ENCODE results near the gene PLLP. TPM values are rescaled to one million over a fixed set of nuclear protein-coding genes. Genes with fewer than 3 reads are reported as not detected.
A peak's percentile ranks its signal among the peaks of the same experiment; 100 is the strongest.

The PLLP gene
- total RNA-seq, 3 donors from 2014 or later: 2.8 to 8.6 (median 4.3) TPM

DNA sequence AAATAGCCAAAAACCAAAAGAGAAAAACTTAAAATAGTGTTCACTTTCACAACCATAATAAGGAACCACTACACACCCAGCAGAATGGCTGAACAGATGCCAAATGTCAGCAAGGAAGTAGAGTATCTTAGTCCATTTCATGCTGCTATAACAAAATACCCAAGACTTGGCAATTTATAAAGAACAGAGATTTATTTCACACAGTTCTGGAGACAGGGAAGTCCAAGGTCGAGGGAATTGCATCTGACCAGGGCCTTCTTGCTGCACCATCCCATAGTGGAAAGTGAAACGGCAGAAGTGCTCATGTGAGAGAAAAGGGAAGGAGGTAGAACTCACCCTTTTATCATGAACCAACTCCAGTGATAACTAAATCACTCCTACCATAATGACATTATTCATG lies 40.3 kb upstream of the PLLP start:
- no peaks in the 10 kb centered on the region for H3K4me1 ChIP-seq (ENCODE audit: low read depth)
- ATAC-seq (peak; percentile 23), DNase-seq (no peak)
- TF ChIP-seq, protein P1, sequence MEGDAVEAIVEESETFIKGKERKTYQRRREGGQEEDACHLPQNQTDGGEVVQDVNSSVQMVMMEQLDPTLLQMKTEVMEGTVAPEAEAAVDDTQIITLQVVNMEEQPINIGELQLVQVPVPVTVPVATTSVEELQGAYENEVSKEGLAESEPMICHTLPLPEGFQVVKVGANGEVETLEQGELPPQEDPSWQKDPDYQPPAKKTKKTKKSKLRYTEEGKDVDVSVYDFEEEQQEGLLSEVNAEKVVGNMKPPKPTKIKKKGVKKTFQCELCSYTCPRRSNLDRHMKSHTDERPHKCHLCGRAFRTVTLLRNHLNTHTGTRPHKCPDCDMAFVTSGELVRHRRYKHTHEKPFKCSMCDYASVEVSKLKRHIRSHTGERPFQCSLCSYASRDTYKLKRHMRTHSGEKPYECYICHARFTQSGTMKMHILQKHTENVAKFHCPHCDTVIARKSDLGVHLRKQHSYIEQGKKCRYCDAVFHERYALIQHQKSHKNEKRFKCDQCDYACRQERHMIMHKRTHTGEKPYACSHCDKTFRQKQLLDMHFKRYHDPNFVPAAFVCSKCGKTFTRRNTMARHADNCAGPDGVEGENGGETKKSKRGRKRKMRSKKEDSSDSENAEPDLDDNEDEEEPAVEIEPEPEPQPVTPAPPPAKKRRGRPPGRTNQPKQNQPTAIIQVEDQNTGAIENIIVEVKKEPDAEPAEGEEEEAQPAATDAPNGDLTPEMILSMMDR (IDR thresholded peaks at IDR 0.05): no peak
- H3K36me3 ChIP-seq (ENCODE audit: low read depth): no peaks in the 10 kb centered on the region
- no peak overlapping the region for H3K4me3 ChIP-seq
- intact Hi-C loops (cut with DNase I, micrococcal nuclease): no loop called here
- H3K9me3 ChIP-seq: no peaks in the 10 kb centered on the region

DNA sequence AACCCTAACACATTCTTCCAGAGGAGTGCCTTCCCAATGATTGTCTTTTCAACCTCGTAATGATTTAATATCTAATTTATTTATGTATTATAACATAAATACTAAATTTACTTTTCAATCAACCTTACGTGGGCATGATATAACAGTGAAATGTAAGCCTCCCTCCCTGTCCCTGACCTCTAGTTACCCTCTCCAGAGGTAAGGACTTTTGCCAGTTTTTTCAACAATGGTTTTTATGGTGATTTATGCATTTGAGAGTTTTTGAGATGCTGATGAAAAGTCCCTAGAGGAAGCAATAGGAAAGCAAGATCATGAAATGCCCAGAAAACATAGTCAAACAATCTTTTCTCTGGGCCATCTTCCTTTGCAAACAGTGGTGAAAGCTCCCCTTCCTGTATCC lies 35.2 kb upstream of the PLLP start:
- no peak overlapping the region for H3K4me3 ChIP-seq
- peaks cover 3% of the 10 kb centered on the region for H3K4me1 ChIP-seq (ENCODE audit: low read depth)
- intact Hi-C loops (cut with DNase I, micrococcal nuclease): no loop called here
- ATAC-seq (no peak), DNase-seq (no peak)
- TF ChIP-seq, protein P1 (IDR thresholded peaks at IDR 0.05): no peak
- H3K36me3 ChIP-seq (ENCODE audit: low read depth): no peaks in the 10 kb centered on the region
- H3K9me3 ChIP-seq: no peaks in the 10 kb centered on the region

DNA sequence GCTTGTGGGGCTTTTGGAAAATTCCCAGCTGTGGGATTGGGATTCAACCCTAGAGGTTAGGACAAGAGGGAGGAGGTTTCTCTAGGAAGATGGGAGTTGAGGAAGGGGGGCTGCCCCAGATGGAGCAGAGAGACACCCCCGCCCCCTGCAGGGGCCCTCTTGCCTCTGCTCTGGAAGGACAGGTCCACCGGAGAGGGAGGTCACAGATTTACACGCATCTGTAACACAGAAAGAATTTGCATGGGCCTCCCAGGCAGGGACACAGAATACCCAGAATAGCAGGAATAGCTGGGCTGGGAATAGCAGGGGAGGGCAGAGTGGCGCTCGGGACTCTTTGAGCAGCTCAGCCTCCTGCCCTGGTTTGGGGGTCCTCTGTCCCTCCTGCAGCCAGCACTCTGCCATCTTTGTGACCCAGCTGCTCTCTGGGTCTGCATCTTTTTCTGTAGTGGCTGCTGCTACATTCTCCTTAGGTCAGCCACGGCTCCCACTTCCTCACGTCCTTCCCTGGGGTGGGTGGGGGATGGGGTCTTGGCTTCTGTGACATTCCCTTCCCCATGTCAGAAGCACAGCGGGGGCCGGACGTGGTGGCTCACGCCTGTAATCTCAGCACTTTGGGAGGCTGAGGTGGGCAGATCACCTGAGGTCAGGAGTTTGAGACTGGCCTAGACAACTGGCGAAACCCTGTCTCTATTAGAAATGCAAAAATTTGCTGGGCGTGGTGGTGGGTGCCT lies 33.9 kb upstream of the PLLP start:
- Histone ChIP-seq H3K36me3 (ENCODE audit: low read depth) (no peaks in the 10 kb centered on the region), H3K4me1 (ENCODE audit: low read depth) (peaks cover 3% of the 10 kb centered on the region), H3K4me3 (no peak overlapping the region), H3K9me3 (no peaks in the 10 kb centered on the region)
- ATAC-seq (no peak), DNase-seq (no peak)
- TF ChIP-seq, protein P1 (IDR thresholded peaks at IDR 0.05): no peak
- intact Hi-C loops (cut with DNase I, micrococcal nuclease): no loop called here

DNA sequence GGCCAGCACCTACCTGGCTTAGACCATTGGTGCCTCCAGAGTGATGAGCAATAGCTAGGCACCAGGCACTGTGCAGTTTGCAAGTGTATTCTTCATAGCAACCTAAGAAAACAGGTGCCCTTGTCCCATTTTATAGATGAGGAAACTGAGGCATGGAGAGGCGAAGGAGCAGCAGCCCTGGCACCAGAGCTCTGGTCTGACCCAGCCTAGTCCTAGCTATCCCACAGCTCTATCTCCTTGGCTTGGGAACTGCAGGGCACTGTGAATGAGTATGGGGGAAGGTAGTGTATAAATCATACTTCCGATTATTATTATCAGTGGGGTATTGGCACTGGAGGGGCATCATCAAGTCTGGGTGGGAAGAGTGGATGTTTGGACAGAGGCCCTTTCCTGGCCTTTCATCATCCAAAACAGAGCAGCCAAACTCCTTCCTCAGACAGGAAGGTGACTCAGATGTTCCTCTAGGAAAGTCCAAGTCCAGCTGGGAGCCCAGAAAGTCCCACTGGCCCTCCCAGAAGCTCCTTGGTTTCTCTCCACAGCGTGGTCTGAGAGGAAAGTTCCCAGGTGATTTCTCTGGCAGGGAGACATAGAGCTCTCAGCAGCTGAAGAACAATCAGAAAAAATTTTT lies 32.0 kb upstream of the PLLP start:
- no peak overlapping the region for H3K4me3 ChIP-seq
- peaks cover 3% of the 10 kb centered on the region for H3K4me1 ChIP-seq (ENCODE audit: low read depth)
- peak; percentile 44 for ATAC-seq
- no peaks in the 10 kb centered on the region for H3K36me3 ChIP-seq (ENCODE audit: low read depth)
- no peaks in the 10 kb centered on the region for H3K9me3 ChIP-seq
- TF ChIP-seq, protein P1 (IDR thresholded peaks at IDR 0.05): no peak
- intact Hi-C loops (cut with DNase I, micrococcal nuclease): no loop called here
- no peak for DNase-seq

DNA sequence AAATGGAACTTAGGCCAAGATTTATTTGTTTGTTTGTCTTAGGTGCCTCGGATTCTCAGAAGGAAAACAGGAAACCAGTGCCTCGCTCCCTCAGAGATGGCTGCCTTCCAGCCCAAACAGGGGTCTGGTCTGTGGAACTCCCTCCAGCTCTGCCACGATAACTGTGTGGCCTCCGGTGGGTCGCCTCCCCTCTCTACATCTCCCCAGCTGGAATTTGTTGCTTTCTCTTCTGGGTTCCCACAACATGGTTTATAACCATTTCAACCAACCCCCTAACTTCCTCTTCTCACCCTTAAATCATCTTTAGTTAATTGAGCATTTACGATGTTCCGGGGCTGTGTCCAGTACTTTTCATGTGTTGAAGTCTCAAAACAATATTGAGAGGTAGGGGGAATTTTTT lies 30.9 kb upstream of the PLLP start:
- intact Hi-C loops (cut with DNase I, micrococcal nuclease): no loop called here
- H3K9me3 ChIP-seq: no peaks in the 10 kb centered on the region
- ATAC-seq (no peak), DNase-seq (no peak)
- no peak overlapping the region for H3K4me3 ChIP-seq
- no peaks in the 10 kb centered on the region for H3K36me3 ChIP-seq (ENCODE audit: low read depth)
- TF ChIP-seq, protein P1 (IDR thresholded peaks at IDR 0.05): no peak
- H3K4me1 ChIP-seq (ENCODE audit: low read depth): peaks cover 3% of the 10 kb centered on the region
